ENCODE measurements around the gene IFNE. TPM values are rescaled to one million over a fixed set of nuclear protein-coding genes. Genes with fewer than 3 reads are reported as not detected.

The IFNE gene
- total RNA-seq, 1 donor from 2014 or later: not detected

GRCh38 chr9:21473236-21473635, 8.9 kb downstream of the IFNE start:
- H3K9me3 Mint-ChIP-seq (ENCODE audit: unreplicated experiment): no peaks in the 10 kb centered on the region
- TF ChIP-seq, protein P1, sequence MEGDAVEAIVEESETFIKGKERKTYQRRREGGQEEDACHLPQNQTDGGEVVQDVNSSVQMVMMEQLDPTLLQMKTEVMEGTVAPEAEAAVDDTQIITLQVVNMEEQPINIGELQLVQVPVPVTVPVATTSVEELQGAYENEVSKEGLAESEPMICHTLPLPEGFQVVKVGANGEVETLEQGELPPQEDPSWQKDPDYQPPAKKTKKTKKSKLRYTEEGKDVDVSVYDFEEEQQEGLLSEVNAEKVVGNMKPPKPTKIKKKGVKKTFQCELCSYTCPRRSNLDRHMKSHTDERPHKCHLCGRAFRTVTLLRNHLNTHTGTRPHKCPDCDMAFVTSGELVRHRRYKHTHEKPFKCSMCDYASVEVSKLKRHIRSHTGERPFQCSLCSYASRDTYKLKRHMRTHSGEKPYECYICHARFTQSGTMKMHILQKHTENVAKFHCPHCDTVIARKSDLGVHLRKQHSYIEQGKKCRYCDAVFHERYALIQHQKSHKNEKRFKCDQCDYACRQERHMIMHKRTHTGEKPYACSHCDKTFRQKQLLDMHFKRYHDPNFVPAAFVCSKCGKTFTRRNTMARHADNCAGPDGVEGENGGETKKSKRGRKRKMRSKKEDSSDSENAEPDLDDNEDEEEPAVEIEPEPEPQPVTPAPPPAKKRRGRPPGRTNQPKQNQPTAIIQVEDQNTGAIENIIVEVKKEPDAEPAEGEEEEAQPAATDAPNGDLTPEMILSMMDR (IDR thresholded peaks at IDR 0.05): peak; percentile 11
- no peak for DNase-seq (ENCODE audit: extremely low spot score, unreplicated experiment)
- no peak overlapping the region for H3K4me3 Mint-ChIP-seq (ENCODE audit: unreplicated experiment)
- no peaks in the 10 kb centered on the region for H3K36me3 Mint-ChIP-seq (ENCODE audit: unreplicated experiment)
- peaks cover 14% of the 10 kb centered on the region for H3K27me3 Mint-ChIP-seq (ENCODE audit: unreplicated experiment)
- no peak overlapping the region for H3K27ac Mint-ChIP-seq (ENCODE audit: unreplicated experiment)
- no peaks in the 10 kb centered on the region for H3K4me1 Mint-ChIP-seq (ENCODE audit: unreplicated experiment)

- H3K4me3 Mint-ChIP-seq (ENCODE audit: unreplicated experiment): no peak overlapping the region
- no peaks in the 10 kb centered on the region for H3K9me3 Mint-ChIP-seq (ENCODE audit: unreplicated experiment)
- TF ChIP-seq, protein P1 (IDR thresholded peaks at IDR 0.05): no peak
- DNase-seq (ENCODE audit: extremely low spot score, unreplicated experiment): no peak
- peaks cover 20% of the 10 kb centered on the region for H3K27me3 Mint-ChIP-seq (ENCODE audit: unreplicated experiment)
- no peak overlapping the region for H3K27ac Mint-ChIP-seq (ENCODE audit: unreplicated experiment)
- H3K4me1 Mint-ChIP-seq (ENCODE audit: unreplicated experiment): no peaks in the 10 kb centered on the region
- H3K36me3 Mint-ChIP-seq (ENCODE audit: unreplicated experiment): no peaks in the 10 kb centered on the region
These were observed 12.0 kb downstream of the IFNE start for GRCh38 chr9:21470126-21470525.

DNA sequence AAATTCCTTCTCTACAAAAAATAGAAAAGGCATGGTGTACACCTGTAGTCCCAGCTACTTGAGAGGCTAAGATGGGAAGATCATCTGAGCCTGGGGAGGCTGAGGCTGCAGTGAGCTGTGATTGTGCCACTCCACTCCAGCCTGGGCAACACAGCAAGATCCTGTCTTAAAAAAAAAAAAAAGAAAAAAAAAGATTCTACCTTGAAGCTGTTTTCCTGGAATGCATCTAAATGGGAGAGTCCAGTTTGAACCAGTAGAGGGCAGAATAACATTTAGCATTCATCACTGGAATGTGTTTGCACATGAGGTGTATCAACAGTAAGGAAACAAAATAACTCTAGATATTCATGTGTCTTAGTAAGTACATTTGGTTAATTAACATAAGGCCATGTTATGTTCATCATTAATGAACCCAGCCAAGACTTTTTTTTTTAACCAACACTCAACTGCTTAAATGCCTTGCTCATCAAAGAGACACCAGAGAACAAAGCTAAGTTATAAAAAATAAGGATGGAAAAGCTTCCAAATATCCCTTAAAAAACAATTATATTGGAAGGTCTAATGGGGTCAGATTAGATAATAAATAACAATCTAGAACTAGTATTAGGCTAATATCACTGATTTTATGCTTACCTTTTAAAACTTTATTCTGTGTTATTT, 16.1 kb downstream of the IFNE start:
- no peak for DNase-seq (ENCODE audit: extremely low spot score, unreplicated experiment)
- peaks cover 30% of the 10 kb centered on the region for H3K27me3 Mint-ChIP-seq (ENCODE audit: unreplicated experiment)
- H3K4me3 Mint-ChIP-seq (ENCODE audit: unreplicated experiment): no peak overlapping the region
- H3K4me1 Mint-ChIP-seq (ENCODE audit: unreplicated experiment): no peaks in the 10 kb centered on the region
- H3K27ac Mint-ChIP-seq (ENCODE audit: unreplicated experiment): no peak overlapping the region
- peaks cover 2% of the 10 kb centered on the region for H3K36me3 Mint-ChIP-seq (ENCODE audit: unreplicated experiment)
- TF ChIP-seq, protein P1 (IDR thresholded peaks at IDR 0.05): peak; percentile 82
- H3K9me3 Mint-ChIP-seq (ENCODE audit: unreplicated experiment): peaks cover 19% of the 10 kb centered on the region

DNA sequence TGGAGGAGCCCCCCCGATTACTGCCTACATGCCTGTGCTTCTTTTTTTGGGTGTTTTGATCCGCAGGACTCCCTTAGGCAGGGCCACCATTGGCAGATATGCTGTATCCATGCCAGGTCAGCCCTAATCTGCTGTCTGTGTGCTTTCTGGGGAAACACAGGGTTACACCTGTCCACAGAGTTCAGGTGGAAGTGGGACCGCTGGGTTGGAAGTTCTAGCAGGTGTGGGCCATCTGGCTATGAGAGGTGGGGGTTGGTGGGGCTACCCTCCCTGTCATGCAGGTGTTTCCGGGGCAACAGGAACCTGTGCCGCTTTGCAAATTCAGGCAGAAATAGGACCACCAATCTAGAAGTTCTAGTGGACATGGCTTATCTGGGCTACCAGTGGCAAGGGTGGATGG, 17.0 kb downstream of the IFNE start:
- Mint-ChIP-seq H3K9me3 (ENCODE audit: unreplicated experiment) (peaks cover 19% of the 10 kb centered on the region), H3K27me3 (ENCODE audit: unreplicated experiment) (peaks cover 38% of the 10 kb centered on the region), H3K4me1 (ENCODE audit: unreplicated experiment) (no peaks in the 10 kb centered on the region), H3K4me3 (ENCODE audit: unreplicated experiment) (no peak overlapping the region), H3K36me3 (ENCODE audit: unreplicated experiment) (peaks cover 2% of the 10 kb centered on the region), H3K27ac (ENCODE audit: unreplicated experiment) (no peak overlapping the region)
- TF ChIP-seq, protein P1 (IDR thresholded peaks at IDR 0.05): no peak
- no peak for DNase-seq (ENCODE audit: extremely low spot score, unreplicated experiment)

GRCh38 chr9:21461377-21461776, 20.7 kb downstream of the IFNE start:
- H3K36me3 Mint-ChIP-seq (ENCODE audit: unreplicated experiment): peaks cover 2% of the 10 kb centered on the region

More at GRCh38 chr9:21461377-21461776, 20.7 kb downstream of the IFNE start:
- TF ChIP-seq, protein P1 (IDR thresholded peaks at IDR 0.05): no peak
- Mint-ChIP-seq H3K27me3 (ENCODE audit: unreplicated experiment) (peaks cover 46% of the 10 kb centered on the region), H3K4me1 (ENCODE audit: unreplicated experiment) (no peaks in the 10 kb centered on the region), H3K9me3 (ENCODE audit: unreplicated experiment) (peaks cover 19% of the 10 kb centered on the region), H3K27ac (ENCODE audit: unreplicated experiment) (no peak overlapping the region), H3K4me3 (ENCODE audit: unreplicated experiment) (no peak overlapping the region)
- no peak for DNase-seq (ENCODE audit: extremely low spot score, unreplicated experiment)
